ENCODE measurements around the gene CPLX1.

- TF ChIP-seq POLR2A (IDR thresholded peaks at IDR 0.05) (no peak), CTCF (IDR thresholded peaks at IDR 0.05) (no peak), POLR2AphosphoS5 (IDR thresholded peaks at IDR 0.05) (no peak), EP300 (IDR thresholded peaks at IDR 0.05) (no peak)
Observed at GRCh38 chr4:795726-796119, 30.2 kb downstream of the CPLX1 start.
